Natural killer cell (primary cell): ENCODE results near the gene FOXL2. TPM values are rescaled to one million over a fixed set of nuclear protein-coding genes. Genes with fewer than 3 reads are reported as not detected.
A peak's percentile ranks its signal among the peaks of the same experiment; 100 is the strongest.

ENCODE experiments used
- ATAC-seq, 3 donors: fragments of 150-1000 bp in 2 of 3; fragments of 200-7000 bp in 1 of 3; cut with Tn5 transposase; 1 replicate in 1 of 3; 2 replicates in 2 of 3; pipeline ENCODE4 v1.10.0; 2021; ENCODE audit warnings: mild to moderate bottlenecking in 2 of 3, moderate library complexity in 2 of 3
- DNase-seq, 2 donors: peaks; one replicate each; pipeline versions ENCODE4 v3.0.0 to v3.0.0-alpha.2; 2013 to 2021; ENCODE audit warnings: mixed read lengths in 1 of 2
- H3K27ac ChIP-seq: one replicate; pipeline ENCODE4 v1.5.1; 2013; ENCODE audit warnings: mild to moderate bottlenecking, low read length
- H3K27me3 ChIP-seq: one replicate; pipeline ENCODE4 v1.6.1; 2013; ENCODE audit warnings: low read length; ENCODE audit not compliant: control insufficient read depth, insufficient read depth
- H3K36me3 ChIP-seq: one replicate; pipeline ENCODE4 v1.6.1; 2013; ENCODE audit warnings: low read length; ENCODE audit not compliant: control insufficient read depth, insufficient read depth
- H3K4me1 ChIP-seq: one replicate; pipeline ENCODE4 v1.6.1; 2013; ENCODE audit warnings: low read length; ENCODE audit not compliant: control insufficient read depth, insufficient read depth
- H3K4me3 ChIP-seq: one replicate; pipeline ENCODE4 v1.5.1; 2013; ENCODE audit warnings: low read length
- H3K9me3 ChIP-seq: one replicate; pipeline ENCODE4 v1.6.1; 2013; ENCODE audit warnings: low read length; ENCODE audit not compliant: control insufficient read depth, insufficient read depth
- H3K27ac Mint-ChIP-seq, 2 donors: one replicate each; pipeline ENCODE4 v1.8.0; 2022; ENCODE audit warnings: mild to moderate bottlenecking in 2 of 2, mixed read lengths in 2 of 2, moderate library complexity in 1 of 2
- H3K27me3 Mint-ChIP-seq, 2 donors: one replicate each; pipeline ENCODE4 v1.8.0; 2022; ENCODE audit warnings: low read depth in 2 of 2, mixed read lengths in 2 of 2
- H3K36me3 Mint-ChIP-seq: one replicate; pipeline ENCODE4 v1.8.0; 2022; ENCODE audit warnings: mixed read lengths
- H3K4me1 Mint-ChIP-seq, 2 donors: one replicate each; pipeline ENCODE4 v1.8.0; 2022; ENCODE audit warnings: mixed read lengths in 2 of 2
- H3K4me3 Mint-ChIP-seq: one replicate; pipeline ENCODE4 v1.8.0; 2022; ENCODE audit warnings: mild to moderate bottlenecking, moderate library complexity, mixed read lengths
- H3K9me3 Mint-ChIP-seq, 2 donors: one replicate each; pipeline ENCODE4 v1.8.0; 2022; ENCODE audit warnings: mixed read lengths in 2 of 2
- WGBS: methylation state at CpG from one replicate; pipeline ENCODE4 v1.1.7; 2013; ENCODE audit warnings: missing lambda C conversion rate; ENCODE audit not compliant: insufficient coverage; 5-methylcytosine and 5-hydroxymethylcytosine counted together
- intact Hi-C: fragments of 100-400 bp; cut with micrococcal nuclease; formaldehyde crosslinking; loops from one replicate; pipeline ENCODE4 v1.14.2; 2022
- total RNA-seq, 4 donors: library from RNA; stranded (reverse); fragments of 120-200 nt in 1 of 4; gene quantifications; one replicate each; pipeline versions ENCODE4 v1.2.3 to v1.2.4, GENCODE V29; 2013 to 2022
- TF ChIP-seq, protein P1 (sequence below): fragments of 200-600 bp; IDR thresholded peaks from one replicate; pipeline ENCODE4 v1.8.0; 2022; ENCODE audit warnings: antibody characterized with exemption

Gene FOXL2
- total RNA-seq, 3 donors from 2014 or later (not counting 1 experiment from before 2014, with no cell fraction given): not detected

DNA sequence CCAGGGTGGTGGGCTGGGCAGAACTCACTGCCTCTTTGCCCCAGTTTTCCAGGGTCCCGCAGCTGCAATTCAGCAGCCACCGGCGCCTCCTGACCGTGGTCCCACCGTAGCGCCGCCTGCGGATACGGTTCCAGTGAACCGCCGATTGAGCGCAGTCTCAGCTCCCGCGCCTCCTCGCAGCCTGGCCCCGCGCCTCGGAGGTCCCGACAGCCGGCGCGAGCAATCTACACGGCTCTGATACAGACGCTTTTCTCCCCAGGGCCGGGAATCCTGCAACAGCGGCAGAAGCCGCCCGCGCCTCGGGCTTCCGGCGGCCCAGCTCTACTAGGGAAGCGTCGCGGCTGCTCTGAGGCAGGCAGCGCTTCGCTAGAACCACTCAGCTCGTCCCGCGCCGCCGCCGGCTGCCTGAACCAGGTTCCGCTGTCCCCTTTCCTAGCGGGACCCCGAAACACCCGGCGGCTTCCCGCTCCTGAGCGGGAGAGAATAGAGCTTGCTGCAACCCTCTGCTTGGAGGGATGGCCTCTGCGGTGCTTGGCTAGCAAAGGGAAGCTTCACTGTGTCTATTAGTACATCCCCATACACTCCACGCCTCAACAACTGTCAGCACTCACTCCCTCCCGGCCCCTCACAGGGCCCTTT, 3.2 kb upstream of the FOXL2 start:
- DNase-seq (peak in 1 of 2 donors; percentile 44), ATAC-seq (peak in 1 of 3 donors; percentile 39)
- H3K36me3 ChIP-seq: no peaks in the 10 kb centered on the region
- intact Hi-C loops: no loop called here
- H3K27me3 ChIP-seq: peaks cover 40% of the 10 kb centered on the region
- H3K27me3 Mint-ChIP-seq: peaks cover 42 to 71% of the 10 kb centered on the region in 2 donors
- no peaks in the 10 kb centered on the region for H3K9me3 ChIP-seq
- 3% methylated on average over 53 of the region's 53 CpGs for WGBS
- H3K4me1 ChIP-seq: peaks cover 31% of the 10 kb centered on the region
- TF ChIP-seq, protein P1, sequence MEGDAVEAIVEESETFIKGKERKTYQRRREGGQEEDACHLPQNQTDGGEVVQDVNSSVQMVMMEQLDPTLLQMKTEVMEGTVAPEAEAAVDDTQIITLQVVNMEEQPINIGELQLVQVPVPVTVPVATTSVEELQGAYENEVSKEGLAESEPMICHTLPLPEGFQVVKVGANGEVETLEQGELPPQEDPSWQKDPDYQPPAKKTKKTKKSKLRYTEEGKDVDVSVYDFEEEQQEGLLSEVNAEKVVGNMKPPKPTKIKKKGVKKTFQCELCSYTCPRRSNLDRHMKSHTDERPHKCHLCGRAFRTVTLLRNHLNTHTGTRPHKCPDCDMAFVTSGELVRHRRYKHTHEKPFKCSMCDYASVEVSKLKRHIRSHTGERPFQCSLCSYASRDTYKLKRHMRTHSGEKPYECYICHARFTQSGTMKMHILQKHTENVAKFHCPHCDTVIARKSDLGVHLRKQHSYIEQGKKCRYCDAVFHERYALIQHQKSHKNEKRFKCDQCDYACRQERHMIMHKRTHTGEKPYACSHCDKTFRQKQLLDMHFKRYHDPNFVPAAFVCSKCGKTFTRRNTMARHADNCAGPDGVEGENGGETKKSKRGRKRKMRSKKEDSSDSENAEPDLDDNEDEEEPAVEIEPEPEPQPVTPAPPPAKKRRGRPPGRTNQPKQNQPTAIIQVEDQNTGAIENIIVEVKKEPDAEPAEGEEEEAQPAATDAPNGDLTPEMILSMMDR: no peak
- H3K4me3 ChIP-seq: no peak overlapping the region
- H3K9me3 Mint-ChIP-seq: no peaks in the 10 kb centered on the region
- H3K36me3 Mint-ChIP-seq: no peaks in the 10 kb centered on the region
- H3K27ac ChIP-seq: no peak overlapping the region
- H3K4me3 Mint-ChIP-seq: peak overlapping the region; percentile 25
- H3K4me1 Mint-ChIP-seq: peaks cover 3 to 22% of the 10 kb centered on the region in 2 donors
- no peak overlapping the region for H3K27ac Mint-ChIP-seq

DNA sequence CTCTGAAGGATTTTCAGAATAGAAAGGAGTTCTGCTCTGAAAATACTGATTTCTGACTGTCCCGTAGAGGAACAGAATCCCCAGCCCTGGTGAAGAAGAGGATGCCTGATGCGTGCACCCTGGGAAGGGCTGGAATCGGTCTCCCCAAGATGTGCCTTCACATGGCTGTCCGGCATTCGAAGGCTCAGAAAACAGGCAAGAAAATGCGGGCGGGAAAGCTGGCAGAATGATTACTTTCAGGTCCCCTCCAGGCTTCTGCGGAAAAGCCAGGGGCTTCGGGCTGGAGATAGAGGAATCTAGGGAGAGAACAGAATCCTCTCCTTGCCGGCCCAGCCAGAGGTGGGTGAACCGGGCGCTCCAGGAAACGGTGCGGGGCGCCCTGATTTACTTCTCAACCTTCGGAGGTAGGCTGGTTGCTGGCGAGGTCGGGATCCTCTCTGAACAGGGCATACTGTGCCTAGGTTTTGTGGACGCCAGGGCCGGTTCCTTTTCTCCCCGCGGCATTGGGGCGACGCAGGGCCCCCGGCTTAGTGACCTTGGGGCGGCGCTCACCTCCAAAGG, 2.6 kb upstream of the FOXL2 start:
- Histone ChIP-seq H3K9me3 (no peaks in the 10 kb centered on the region), H3K4me1 (peaks cover 37% of the 10 kb centered on the region), H3K4me3 (no peak overlapping the region), H3K27me3 (peaks cover 43% of the 10 kb centered on the region), H3K36me3 (no peaks in the 10 kb centered on the region), H3K27ac (no peak overlapping the region)
- TF ChIP-seq, protein P1: no peak
- Mint-ChIP-seq H3K27me3 (peaks cover 42 to 71% of the 10 kb centered on the region in 2 donors), H3K9me3 (no peaks in the 10 kb centered on the region), H3K36me3 (no peaks in the 10 kb centered on the region), H3K4me1 (peaks cover 9 to 28% of the 10 kb centered on the region in 2 donors), H3K27ac (no peak overlapping the region), H3K4me3 (peak overlapping the region; percentile 15)
- WGBS: 5% methylated on average over 27 of the region's 27 CpGs
- no peak for ATAC-seq
- intact Hi-C loops: no loop called here
- no peak for DNase-seq

DNA sequence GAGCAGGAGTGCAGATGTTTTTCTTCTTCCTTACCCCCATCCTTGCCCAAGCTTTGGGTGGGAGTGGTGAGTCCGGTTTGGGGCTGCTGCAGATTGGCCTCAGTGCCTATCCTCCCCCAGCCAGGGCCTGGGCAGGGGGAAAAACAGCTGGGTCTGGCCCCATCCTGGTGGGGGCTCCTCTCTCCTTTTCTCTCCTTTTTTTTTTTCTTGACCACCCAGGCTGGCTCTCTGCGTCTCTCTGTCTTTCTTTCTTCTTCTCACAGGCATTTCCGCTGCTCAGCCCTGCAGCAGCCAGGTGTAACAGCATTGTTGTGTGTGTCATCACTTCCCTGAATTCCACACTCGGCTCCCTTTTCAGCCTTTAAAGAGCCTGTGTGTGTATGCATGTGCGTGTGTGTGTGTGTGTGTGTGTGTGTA, 2.1 kb upstream of the FOXL2 start:
- Histone ChIP-seq H3K4me3 (no peak overlapping the region), H3K27ac (no peak overlapping the region), H3K9me3 (no peaks in the 10 kb centered on the region), H3K27me3 (peaks cover 48% of the 10 kb centered on the region), H3K36me3 (no peaks in the 10 kb centered on the region), H3K4me1 (peaks cover 41% of the 10 kb centered on the region)
- intact Hi-C loops: no loop called here
- Mint-ChIP-seq H3K27ac (no peak overlapping the region), H3K4me3 (no peak overlapping the region), H3K27me3 (peaks cover 47 to 71% of the 10 kb centered on the region in 2 donors), H3K9me3 (no peaks in the 10 kb centered on the region), H3K4me1 (peaks cover 14 to 33% of the 10 kb centered on the region in 2 donors), H3K36me3 (no peaks in the 10 kb centered on the region)
- 39% methylated on average over 4 of the region's 5 CpGs for WGBS
- DNase-seq (no peak), ATAC-seq (no peak)
- TF ChIP-seq, protein P1: no peak
